ENCODE data around the gene SLC13A4.

The SLC13A4 gene

DNA sequence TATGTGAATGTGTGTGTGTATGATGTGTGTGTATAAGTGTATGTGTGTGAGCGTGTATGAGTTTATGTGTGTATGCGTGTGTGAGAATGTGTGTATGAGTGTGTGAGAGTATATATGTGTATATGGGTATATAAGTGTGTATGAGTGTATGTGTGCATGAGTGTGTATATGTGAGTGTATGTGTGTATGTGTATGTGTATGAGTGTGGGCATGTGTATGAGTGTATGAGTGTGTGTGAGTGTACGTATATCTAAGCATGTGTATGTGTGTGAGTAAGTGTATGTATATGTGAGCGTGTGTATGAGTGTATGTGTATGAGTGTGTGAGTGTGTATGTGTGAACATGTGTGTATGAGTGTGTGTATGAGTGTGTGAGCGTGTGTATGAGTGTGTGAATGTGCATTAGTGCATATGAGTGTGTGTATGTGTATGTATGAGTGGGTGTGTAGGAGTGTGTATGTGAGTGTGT, 12.9 kb downstream of the SLC13A4 start:
- Mint-ChIP-seq H3K4me1 (no peaks in the 10 kb centered on the region), H3K27me3 (peaks cover 2% of the 10 kb centered on the region), H3K36me3 (no peaks in the 10 kb centered on the region), H3K4me3 (no peak overlapping the region), H3K27ac (no peak overlapping the region), H3K9me3 (no peaks in the 10 kb centered on the region)

DNA sequence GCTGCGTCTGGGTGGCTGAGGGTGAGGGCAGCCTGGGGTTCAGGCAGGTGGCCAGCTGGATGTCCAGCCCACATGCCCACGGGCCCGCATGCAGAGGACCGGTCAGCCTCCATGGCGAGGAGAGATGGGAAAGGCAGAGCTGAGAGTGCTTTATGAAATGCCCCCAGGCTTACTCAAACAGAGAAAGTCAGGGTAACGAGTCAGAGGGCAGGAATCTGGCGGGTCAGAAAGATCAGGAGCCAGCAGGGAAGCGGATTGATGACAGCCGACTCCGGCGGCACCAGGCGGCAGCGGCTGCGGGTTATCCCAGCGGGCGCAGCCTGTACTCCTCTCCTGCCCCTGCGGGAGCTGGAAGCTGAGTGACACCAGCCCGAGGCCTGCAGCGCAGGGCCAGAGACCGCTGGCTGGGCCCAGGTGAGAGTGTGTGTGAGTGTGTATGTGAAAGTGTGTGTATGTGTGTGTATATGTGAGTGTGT, 13.4 kb downstream of the SLC13A4 start:
- Mint-ChIP-seq H3K4me1 (no peaks in the 10 kb centered on the region), H3K36me3 (no peaks in the 10 kb centered on the region), H3K9me3 (no peaks in the 10 kb centered on the region), H3K4me3 (no peak overlapping the region), H3K27ac (no peak overlapping the region), H3K27me3 (peaks cover 2% of the 10 kb centered on the region)

DNA sequence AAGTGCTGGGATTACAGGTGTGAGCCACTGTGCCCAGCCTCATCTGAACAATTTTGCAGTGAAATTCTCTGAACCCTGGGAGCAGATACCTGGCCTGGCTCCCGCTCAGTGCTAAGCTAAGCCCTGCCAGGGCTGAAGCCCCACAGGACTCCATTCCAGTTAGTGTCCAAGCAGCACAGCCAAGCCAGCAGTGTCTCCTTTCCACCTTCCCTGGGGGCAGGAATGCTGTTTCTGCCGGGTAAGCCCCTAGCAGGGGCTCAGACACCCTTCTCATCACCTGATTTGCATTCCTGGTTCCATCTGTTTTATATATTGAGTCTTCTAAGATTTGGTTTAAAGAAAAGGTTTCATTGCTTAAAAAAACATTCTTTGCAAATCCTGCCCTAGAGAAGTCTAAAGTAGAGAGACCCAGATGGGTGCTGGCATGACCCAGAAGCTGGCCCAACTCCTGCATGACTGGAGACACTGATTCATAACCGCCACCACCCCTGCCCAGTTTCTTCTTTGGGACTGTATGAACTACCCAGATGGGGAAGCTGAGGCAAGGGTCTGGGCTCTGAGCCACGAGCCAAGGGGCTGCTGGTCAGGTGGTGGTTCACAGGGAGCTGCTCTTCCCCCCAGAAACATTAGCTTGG, 14.0 kb downstream of the SLC13A4 start:
- Mint-ChIP-seq H3K9me3 (no peaks in the 10 kb centered on the region), H3K4me1 (no peaks in the 10 kb centered on the region), H3K27me3 (peaks cover 2% of the 10 kb centered on the region), H3K36me3 (no peaks in the 10 kb centered on the region), H3K27ac (no peak overlapping the region), H3K4me3 (no peak overlapping the region)

DNA sequence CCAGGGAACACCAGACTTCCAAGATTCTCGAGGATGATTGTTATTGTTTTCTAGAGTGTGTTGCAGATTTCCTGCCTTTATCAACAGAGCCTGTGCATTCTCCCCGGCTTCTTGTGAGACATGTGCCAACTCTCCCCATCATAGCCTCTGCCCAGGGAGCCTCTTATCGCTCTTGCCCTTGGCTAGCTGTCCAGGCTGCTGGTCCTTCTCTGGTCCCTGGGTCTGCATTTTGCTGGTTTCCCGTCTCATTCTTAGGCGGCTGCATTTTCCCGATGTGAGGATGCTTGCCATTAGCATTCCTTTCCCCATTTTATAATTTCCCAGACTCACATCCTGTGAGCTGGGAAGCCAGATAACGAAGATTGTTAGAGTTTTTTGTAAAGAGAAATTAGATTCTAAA, 15.2 kb downstream of the SLC13A4 start:
- no peaks in the 10 kb centered on the region for H3K9me3 Mint-ChIP-seq
- no peak overlapping the region for H3K27ac Mint-ChIP-seq
- no peaks in the 10 kb centered on the region for H3K4me1 Mint-ChIP-seq
- no peaks in the 10 kb centered on the region for H3K27me3 Mint-ChIP-seq
- H3K36me3 Mint-ChIP-seq = no peaks in the 10 kb centered on the region
- H3K4me3 Mint-ChIP-seq = no peak overlapping the region

DNA sequence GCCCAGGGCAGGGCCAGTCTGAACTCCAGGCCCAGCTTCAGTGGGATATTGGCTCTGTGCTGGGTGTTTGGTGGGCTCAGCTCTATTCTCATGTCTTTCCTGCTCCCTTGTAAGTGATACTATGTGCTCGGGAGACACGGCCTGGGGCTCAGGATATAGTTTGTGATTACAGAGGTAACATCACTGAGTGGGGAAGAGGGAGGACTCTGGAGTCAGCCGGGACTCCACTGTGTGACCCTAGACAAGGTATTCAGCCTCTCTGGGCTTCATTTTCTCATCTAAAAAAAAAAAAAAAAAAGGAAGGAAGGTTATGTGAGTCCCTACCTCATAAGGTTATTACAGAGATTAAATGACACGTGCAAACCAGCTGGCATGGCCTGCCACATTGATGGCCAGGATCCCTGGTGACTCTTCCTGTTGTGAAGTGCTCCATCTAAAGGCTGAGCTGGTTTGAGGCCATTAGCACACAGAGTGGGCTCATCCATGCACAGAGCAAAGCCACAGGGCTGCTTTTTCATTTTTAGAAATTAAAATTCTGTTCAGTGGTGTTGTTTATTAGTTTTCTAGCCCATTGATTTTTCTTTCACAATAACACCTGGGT, 15.7 kb downstream of the SLC13A4 start:
- no peak overlapping the region for H3K4me3 Mint-ChIP-seq
- H3K9me3 Mint-ChIP-seq = no peaks in the 10 kb centered on the region
- no peaks in the 10 kb centered on the region for H3K36me3 Mint-ChIP-seq
- no peaks in the 10 kb centered on the region for H3K27me3 Mint-ChIP-seq
- H3K4me1 Mint-ChIP-seq = no peaks in the 10 kb centered on the region
- no peak overlapping the region for H3K27ac Mint-ChIP-seq

DNA sequence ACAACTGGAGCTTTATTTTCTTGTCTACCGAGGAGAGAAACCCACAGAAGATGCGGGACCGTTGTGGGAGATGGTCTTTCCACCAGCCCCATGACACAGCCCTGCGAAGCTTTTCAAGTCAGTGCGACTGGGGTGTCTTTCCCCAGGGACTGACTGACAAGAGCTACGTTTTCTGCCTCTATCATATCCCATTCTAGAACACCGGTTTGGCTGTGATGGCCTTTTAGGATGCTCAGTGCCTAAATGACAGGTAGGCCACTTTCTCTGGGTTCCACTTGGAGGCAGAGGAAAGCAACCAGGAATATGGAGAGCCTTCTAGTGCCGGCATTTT, 16.9 kb downstream of the SLC13A4 start:
- H3K4me1 Mint-ChIP-seq = no peaks in the 10 kb centered on the region
- no peaks in the 10 kb centered on the region for H3K9me3 Mint-ChIP-seq
- H3K4me3 Mint-ChIP-seq = no peak overlapping the region
- no peaks in the 10 kb centered on the region for H3K36me3 Mint-ChIP-seq
- no peaks in the 10 kb centered on the region for H3K27me3 Mint-ChIP-seq
- no peak overlapping the region for H3K27ac Mint-ChIP-seq

DNA sequence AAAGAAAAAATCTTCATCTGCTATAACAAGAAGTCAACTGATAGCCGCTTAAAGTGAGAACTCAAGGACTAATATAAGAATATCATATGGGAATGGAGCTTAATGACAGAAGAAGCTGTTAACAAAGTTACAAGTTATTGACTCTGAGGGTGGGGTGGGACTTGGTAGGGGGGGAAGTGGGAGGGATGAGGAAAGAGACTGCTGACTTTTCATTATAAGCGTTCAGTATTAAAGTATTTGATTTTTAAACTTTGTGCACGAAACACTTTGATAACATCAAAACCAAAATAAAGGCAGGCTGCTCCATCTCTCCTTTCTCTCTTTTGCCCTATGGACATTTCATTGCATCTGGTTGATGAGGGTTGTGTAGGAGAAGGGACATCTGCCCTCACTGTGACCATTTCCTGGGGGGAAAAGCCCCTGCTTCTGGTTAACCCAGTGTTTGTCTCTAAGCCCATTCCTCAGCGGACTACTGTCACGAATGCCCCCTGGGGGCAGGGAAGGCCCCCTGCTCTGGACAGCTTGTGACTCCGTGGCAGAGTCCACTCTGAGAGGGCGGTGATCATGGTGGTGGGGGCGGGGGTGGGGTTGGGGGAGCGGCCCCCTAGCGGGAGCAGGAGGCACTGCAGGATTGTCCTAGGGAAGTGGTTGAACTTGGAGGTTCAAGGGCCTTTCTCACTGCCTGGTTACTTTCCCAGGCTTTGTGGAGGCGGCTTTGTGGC, 17.4 kb downstream of the SLC13A4 start:
- H3K4me3 Mint-ChIP-seq = no peak overlapping the region

DNA sequence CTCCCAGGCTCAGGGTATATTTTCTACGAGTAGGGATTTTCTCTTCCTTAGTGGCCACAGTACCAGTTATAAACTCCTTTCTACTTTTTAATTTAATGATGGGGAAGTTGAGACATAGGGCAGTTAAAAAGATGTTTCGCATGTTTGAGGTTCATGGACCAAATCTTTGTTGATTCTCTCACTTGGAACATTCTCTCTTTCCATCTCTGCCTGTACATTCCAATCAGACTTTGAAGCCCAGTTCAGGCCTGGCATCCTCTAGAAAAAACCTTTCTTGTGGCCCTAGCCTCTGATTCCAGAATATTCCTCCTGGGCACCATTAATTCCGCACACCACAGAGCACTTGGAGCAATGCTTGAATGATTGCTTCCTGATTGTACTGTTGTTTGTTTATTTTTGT, 18.5 kb downstream of the SLC13A4 start:
- Mint-ChIP-seq H3K4me3 (no peak overlapping the region), H3K4me1 (no peaks in the 10 kb centered on the region), H3K36me3 (no peaks in the 10 kb centered on the region), H3K27me3 (no peaks in the 10 kb centered on the region), H3K9me3 (no peaks in the 10 kb centered on the region), H3K27ac (no peak overlapping the region)

More for the DNA sequence above, 17.4 kb downstream of the SLC13A4 start:
- no peak overlapping the region for H3K27ac Mint-ChIP-seq
- no peaks in the 10 kb centered on the region for H3K27me3 Mint-ChIP-seq
- no peaks in the 10 kb centered on the region for H3K9me3 Mint-ChIP-seq
- no peaks in the 10 kb centered on the region for H3K36me3 Mint-ChIP-seq
- no peaks in the 10 kb centered on the region for H3K4me1 Mint-ChIP-seq

DNA sequence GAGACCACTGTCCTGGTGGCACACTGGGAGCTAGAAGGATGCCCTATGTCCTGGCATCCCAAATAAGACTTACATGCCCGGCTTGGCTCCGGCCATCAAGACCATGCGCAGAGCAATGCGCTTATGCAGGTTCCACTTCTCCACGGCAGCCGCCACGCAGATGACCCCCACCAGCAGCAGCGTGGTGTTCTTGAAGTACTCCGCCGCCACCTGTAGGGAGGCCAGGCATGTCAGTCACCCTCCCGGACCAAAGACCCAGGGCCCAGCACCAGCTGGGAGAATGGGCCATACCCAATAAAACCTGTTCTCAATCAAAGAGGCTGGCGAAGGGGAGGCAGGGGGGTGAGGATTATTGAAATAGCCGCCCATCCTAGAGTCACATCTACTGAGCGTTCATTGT, 19.9 kb downstream of the SLC13A4 start:
- no peaks in the 10 kb centered on the region for H3K4me1 Mint-ChIP-seq
- no peaks in the 10 kb centered on the region for H3K9me3 Mint-ChIP-seq
- no peaks in the 10 kb centered on the region for H3K27me3 Mint-ChIP-seq
- no peak overlapping the region for H3K27ac Mint-ChIP-seq
- H3K36me3 Mint-ChIP-seq = no peaks in the 10 kb centered on the region
- no peak overlapping the region for H3K4me3 Mint-ChIP-seq

DNA sequence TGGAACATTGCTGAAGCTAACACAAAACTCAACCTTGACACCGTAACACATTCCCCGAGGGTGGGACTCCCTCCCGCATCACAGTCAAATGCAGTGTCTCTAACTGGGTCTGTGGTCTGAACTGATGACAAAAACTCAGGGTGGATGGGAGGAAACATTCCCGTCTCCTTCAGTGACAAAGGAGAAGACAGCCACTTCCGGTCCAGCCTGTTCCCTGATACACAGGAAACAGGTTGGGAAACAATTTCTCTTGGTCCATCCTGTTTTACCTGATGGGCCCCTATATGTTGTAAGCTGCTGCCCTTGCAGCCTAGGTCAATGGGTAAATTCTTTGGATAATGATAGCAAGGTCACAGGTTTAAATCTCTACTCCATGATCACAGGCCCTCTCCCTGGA, 20.4 kb downstream of the SLC13A4 start:
- Mint-ChIP-seq H3K27ac (no peak overlapping the region), H3K9me3 (no peaks in the 10 kb centered on the region), H3K4me3 (no peak overlapping the region), H3K27me3 (no peaks in the 10 kb centered on the region), H3K4me1 (no peaks in the 10 kb centered on the region), H3K36me3 (no peaks in the 10 kb centered on the region)

DNA sequence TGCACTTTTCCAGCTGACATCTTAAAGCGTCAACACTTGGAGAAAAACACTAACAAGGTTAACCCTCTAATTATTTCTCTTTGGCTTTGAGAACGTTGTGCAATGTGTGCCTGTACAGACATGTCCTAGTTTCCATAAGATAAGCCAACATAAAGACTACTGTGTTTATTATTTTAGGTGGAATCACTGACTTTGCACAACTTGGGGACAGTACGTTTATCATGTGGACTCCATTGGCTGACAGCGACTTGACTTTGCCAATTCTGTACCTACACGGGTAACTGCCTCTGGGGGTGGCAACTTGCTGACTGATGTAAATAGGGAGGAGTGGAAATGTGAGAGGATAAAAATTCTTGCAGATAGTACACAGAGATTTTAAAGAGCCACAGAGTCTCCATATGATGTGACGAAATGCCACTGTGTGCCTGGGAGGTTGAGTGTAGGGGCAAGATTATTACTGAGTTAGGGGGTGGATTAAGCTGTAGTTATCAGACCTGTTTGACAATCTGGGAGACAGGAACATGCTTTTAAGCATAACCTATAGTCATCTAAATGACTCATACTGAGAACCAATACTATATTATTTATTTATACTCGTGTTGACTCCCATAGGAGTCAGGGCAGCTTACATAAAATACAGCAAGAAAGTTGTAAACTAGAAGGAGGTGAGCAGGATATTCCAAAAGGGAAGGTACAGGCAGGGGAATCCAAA, 21.0 kb downstream of the SLC13A4 start:
- Mint-ChIP-seq H3K4me1 (no peaks in the 10 kb centered on the region), H3K9me3 (no peaks in the 10 kb centered on the region), H3K36me3 (no peaks in the 10 kb centered on the region), H3K27ac (no peak overlapping the region), H3K4me3 (no peak overlapping the region), H3K27me3 (no peaks in the 10 kb centered on the region)

DNA sequence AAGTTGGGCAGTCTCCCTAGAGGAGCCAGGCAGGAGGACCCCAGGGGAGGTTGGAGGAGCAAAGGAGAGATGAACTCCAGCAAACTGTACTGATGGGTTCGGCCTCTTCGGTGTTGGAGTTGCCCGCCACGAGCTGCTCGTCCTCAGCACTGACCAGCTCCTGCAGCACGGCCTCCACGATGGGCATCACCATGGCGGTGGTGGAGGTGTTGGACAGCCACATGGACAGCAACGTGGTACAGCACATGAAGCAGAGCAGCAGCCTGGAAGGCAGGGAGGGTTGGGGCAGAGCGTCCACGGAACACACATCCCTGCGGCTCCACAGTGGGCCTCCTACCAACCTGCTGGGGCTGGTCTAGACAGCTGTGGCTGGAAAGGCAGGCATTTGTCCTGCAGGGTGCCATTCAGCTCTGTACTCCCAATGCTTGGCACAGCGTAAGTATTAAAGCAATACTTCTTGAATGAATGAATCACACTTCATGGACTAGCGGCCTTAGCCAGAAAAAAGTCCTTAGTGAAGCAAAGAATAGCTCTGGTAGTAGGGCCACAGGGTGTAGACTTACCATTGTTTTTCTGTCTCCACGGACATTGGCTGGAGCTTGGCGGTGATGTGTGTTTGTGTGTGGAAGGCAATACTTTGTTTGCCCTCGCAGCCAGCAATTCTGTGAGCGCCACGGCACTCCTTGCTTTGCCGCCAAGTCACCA, 21.8 kb downstream of the SLC13A4 start:
- Mint-ChIP-seq H3K4me3 (no peak overlapping the region), H3K9me3 (no peaks in the 10 kb centered on the region), H3K27ac (no peak overlapping the region), H3K36me3 (no peaks in the 10 kb centered on the region), H3K4me1 (no peaks in the 10 kb centered on the region), H3K27me3 (no peaks in the 10 kb centered on the region)

DNA sequence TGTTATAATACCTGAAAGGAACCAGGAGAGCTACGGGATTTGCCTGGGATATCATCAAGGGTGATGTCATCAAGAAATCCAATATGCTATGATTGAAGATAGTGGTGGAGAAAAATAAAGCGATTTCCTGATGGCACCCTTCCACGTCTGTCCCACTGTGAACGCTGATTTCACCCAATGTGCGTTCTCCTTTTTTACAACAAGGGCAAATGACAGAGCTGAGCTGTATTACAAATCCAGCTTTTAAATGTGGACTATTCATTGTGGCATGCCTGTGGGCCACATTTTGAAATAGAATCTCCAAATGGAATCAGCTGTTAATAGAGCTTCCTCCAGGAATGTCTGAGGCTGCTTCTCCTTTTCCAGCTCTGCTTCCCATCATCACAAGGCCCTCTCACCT, 23.3 kb downstream of the SLC13A4 start:
- Mint-ChIP-seq H3K4me1 (no peaks in the 10 kb centered on the region), H3K27me3 (no peaks in the 10 kb centered on the region), H3K4me3 (no peak overlapping the region), H3K36me3 (peaks cover 9% of the 10 kb centered on the region), H3K27ac (no peak overlapping the region), H3K9me3 (no peaks in the 10 kb centered on the region)

DNA sequence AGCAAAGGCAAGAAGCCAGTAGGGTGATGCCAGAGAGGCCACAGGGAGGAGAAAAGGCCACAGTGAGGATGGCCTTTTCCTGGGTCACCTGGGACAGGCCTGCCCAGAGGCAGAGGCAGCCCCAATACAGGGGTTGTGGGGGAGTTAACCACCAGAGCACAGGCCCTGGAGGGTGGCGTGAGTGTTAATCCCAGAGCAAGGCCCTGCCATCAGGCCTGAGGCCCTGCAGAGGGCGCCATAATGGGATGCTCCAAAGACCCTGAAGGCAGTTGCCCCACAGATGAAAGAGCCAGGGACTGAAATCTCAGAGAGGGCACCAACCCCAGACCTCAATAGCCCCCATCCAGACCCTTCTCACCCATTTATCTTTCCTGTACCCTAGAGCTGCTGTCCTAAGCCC, 23.9 kb downstream of the SLC13A4 start:
- H3K27ac Mint-ChIP-seq = no peak overlapping the region

DNA sequence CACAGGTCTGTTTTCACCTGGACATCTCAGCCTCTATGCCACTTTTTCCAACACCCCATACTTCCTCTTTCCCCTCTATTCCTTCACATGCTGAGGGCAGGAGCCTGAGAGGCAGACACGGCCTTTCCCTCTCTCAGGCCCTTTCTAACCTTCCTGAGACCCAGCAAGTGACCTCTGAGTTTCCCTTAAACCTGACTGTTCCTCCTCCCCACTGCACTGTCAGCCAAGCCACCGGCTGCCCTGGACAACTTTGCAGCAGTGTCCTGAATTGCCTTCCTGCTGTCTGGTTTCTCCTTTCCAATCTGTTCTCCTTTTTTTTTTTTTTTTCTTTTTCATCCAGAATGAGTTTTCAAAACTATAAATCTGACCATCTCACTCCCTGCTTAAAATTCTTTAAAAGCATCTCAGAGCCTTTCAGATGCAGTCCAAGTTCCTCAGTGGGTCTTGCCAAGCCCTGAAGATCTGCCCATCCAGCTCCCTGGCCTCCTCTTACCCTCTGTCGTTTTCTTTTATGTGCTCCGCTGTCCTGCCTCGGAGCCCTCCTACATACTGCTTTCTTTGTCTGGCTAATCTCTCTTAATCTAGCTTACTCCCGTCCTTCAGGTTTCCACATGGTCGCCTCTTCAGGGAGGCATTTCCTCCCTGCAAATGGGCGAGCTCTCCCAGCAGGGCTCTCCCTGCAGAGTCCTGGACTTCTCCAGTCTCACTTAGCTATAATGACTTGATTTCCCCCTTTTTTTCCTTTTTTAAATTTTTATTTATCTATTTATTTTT, 30.5 kb downstream of the SLC13A4 start:
- H3K27ac Mint-ChIP-seq = no peak overlapping the region
- H3K36me3 Mint-ChIP-seq = peaks cover 13% of the 10 kb centered on the region
- H3K4me1 Mint-ChIP-seq = no peaks in the 10 kb centered on the region

More for the DNA sequence above, 23.9 kb downstream of the SLC13A4 start:
- Mint-ChIP-seq H3K27me3 (no peaks in the 10 kb centered on the region), H3K9me3 (no peaks in the 10 kb centered on the region), H3K4me1 (no peaks in the 10 kb centered on the region), H3K4me3 (no peak overlapping the region), H3K36me3 (peaks cover 9% of the 10 kb centered on the region)

More for the DNA sequence above, 30.5 kb downstream of the SLC13A4 start:
- Mint-ChIP-seq H3K27me3 (no peaks in the 10 kb centered on the region), H3K4me3 (no peak overlapping the region), H3K9me3 (no peaks in the 10 kb centered on the region)
